ENCODE measurements around the gene VEPH1.

VEPH1 gene

GRCh38 chr3:157479464-157480243 is 23.6 kb downstream of the VEPH1 start:
- no peak for DNase-seq (ENCODE audit: extremely low read depth in 1 of 2, low read depth in 1 of 2)

GRCh38 chr3:157477441-157477840 is 25.8 kb downstream of the VEPH1 start:
- DNase-seq (ENCODE audit: extremely low read depth in 1 of 2, low read depth in 1 of 2) = no peak

- no peak for DNase-seq (ENCODE audit: extremely low read depth in 1 of 2, low read depth in 1 of 2)
These were observed 27.2 kb downstream of the VEPH1 start for GRCh38 chr3:157475921-157476414.

GRCh38 chr3:157472648-157473047 is 30.6 kb downstream of the VEPH1 start:
- DNase-seq (ENCODE audit: extremely low read depth in 1 of 2, low read depth in 1 of 2) = no peak

- DNase-seq (ENCODE audit: extremely low read depth in 1 of 2, low read depth in 1 of 2) = no peak
These were observed 32.2 kb downstream of the VEPH1 start for GRCh38 chr3:157471064-157471463.

GRCh38 chr3:157469561-157470294 is 33.5 kb downstream of the VEPH1 start:
- DNase-seq (ENCODE audit: extremely low read depth in 1 of 2, low read depth in 1 of 2) = no peak

DNA sequence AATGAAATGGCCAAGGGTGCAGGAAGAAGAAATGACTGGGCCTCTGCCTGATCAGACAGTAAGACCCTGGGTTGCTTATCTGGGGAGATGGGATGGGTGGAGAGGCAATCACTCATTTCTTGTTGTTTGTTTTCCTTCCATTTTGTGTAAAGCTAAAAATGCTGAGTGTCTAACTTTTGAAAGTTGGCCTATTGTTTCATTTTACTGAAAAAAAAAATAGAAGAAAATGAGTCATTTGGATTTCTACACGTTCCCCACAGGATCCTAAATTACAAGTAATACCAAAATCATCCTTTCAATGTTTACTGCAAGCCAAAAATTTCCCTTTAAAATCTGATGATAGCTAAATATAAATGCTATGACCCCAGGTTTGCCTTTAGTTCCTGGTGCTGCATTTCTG is 36.0 kb downstream of the VEPH1 start:
- no peak for DNase-seq (ENCODE audit: extremely low read depth in 1 of 2, low read depth in 1 of 2)

DNA sequence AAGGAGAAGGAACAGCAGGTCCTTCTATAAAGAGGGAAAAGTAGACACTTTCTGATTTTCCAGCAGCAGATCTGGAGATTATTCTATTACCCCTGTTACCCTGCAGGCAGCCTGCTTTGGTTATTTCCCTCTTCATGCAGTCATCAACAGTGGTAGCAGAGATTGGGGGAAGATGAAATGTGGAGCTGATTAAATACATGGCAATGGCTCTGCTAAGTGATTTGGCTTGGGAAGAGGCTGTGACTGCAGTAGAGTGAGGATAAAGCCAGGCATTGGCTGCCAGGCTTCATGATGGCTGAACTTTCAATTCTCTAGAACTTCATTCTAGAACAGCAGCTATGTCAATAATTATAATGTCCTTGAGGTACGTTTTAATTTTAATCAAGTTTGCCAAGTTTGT is 37.5 kb downstream of the VEPH1 start:
- no peak for DNase-seq (ENCODE audit: extremely low read depth in 1 of 2, low read depth in 1 of 2)

DNA sequence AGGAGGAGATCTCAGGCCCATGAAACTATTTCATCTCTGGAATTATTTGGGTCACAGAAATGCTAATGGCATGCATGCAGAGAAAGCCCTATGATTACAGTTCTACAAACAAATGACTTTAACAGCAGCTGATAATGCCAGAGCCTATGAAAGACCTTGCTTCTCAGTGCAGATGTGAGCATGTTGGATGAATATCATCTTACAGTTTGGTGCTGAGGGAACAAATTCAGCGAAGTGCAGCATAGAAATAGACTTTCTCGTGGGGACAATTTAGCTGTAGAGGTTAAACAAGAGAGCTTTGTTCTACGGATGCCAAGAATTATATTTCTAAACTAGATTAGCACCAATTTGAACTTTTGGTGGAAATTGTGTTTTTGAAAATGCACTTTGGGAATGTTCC is 38.9 kb downstream of the VEPH1 start:
- no peak for DNase-seq (ENCODE audit: extremely low read depth in 1 of 2, low read depth in 1 of 2)

GRCh38 chr3:157463816-157464215 is 39.4 kb downstream of the VEPH1 start:
- DNase-seq (ENCODE audit: extremely low read depth in 1 of 2, low read depth in 1 of 2) = no peak

GRCh38 chr3:157460253-157460652 is 43.0 kb downstream of the VEPH1 start:
- no peak for DNase-seq (ENCODE audit: extremely low read depth in 1 of 2, low read depth in 1 of 2)

GRCh38 chr3:157459706-157460105 is 43.5 kb downstream of the VEPH1 start:
- DNase-seq (ENCODE audit: extremely low read depth in 1 of 2, low read depth in 1 of 2) = no peak

DNA sequence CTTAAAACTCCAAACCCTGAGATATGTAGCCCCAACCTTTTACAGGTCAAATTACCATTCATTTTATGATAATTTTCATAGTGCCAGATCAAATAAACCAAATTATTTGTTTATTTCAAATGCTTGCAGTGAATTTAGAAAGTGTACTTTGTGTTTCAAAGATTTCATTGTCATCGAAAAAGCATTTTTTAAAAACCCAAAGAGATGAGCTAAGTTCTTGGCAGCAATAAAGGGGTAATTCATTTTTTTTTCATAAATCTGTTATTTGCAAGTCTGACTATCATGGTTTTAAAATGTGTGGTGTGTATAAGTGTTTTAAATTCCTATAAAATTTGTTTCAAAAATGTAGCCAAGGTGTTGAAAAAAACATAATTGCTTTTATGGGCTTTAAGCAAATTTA is 49.4 kb downstream of the VEPH1 start:
- DNase-seq (ENCODE audit: extremely low read depth in 1 of 2, low read depth in 1 of 2) = no peak

DNA sequence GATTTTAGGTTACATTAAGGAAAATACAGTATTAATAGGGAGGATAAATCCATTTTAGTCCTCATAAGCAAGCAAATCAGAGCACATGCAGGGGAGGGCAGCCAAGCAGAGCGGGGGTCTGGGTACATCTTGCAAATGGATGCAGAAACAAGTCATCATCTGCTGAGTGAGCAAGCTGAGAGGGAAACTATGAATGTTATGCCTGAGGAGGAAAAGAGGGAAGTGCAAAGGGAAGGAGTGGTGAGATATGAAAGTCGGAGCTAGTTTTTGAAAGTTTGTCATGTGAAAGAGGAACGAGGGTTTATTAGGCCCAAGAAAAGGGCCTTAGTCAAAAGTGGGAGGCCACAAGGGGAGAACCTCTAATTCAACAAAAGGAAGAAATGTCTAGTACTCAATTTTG is 51.1 kb downstream of the VEPH1 start:
- DNase-seq (ENCODE audit: extremely low read depth in 1 of 2, low read depth in 1 of 2) = no peak

DNA sequence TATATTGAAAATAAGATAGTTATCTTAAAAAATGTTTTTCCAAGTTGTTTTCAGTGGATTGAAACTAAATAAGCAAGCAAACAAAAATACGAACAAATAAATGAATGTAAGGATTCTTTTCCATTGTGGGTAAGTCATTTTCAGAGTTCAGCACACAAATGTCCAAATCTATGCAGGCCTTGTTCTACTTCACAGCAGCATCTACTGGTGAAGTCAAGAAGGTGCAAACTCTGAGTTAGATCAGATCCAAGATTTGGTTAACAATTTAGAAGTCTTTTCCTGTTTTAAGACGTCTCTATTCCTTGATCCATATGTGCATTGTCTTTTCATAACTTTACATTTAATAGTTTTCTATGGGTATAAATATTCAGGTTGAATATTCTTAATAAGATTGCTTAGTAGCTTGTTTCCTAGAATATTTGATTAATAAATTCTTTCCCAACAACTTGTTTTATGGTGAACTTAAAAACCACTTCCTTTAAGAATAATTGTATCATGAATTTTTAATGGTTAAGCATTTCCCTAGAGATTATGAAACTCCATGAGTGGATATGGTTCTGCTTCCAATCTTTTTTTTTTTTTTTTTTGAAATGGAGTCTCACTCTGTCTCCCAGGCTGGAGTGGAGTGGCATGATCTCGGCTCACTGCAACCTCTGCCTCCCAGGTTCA is 56.1 kb downstream of the VEPH1 start:
- no peak for DNase-seq (ENCODE audit: extremely low read depth in 1 of 2, low read depth in 1 of 2)

DNA sequence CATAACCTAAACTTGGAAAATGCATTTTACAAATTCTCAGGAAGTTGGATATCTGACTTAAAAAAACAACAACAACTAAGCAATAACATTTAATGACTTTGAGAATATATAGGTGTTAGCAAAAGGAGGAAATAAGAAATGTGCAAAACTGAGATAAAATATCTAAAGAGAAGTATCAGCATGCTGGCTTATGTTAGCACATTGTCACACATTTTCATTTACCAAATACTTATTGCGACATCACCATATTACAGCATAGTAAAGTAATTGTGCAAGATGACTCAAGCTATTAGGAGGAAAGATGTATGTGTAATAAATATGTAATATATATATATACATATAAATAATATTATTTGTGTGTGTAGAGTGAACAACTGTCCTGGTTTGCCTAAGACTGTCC is 57.4 kb downstream of the VEPH1 start:
- no peak for DNase-seq (ENCODE audit: extremely low read depth in 1 of 2, low read depth in 1 of 2)

GRCh38 chr3:157444797-157445184 is 58.4 kb downstream of the VEPH1 start:
- no peak for DNase-seq (ENCODE audit: extremely low read depth in 1 of 2, low read depth in 1 of 2)

DNA sequence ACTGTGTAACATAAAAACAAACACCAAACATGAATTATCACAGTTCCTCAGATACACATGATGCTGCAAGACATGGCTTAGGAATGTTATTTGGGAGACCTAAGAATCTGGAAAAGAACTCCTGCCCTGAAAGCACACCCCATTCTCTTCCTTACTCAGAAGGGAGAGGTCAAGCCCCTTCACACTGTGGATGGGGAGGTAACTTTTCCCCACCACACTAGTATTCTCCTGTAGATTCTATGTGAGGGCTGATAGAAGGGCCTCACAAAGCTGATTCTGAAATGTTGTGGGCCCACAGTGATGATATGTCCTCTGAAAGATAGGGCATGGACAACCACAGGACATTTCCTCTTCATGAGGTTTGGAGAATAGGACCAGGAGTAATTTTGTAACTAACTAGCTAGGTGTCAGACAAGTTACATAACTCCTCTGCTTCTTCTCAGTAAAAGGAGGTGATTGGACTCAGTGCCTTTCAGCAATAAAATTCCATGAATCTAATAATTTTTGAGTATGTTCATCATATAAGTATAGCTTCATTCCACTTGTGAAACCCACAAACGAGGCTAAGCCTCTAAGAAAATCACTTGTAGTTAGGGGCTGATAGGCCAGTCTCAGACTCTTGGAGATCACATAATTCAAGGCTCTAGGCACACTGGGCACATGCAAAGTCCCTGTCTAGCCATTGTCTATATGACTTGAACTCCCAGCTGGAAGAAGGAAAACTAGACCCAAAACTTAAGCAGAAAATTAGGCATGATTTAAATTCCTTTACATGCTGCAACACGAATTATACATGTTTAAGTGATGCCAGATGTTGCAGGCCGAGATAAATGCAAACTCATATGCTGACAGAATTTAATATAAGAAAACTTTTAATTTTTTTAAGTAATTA is 59.1 kb downstream of the VEPH1 start:
- no peak for DNase-seq (ENCODE audit: extremely low read depth in 1 of 2, low read depth in 1 of 2)

DNA sequence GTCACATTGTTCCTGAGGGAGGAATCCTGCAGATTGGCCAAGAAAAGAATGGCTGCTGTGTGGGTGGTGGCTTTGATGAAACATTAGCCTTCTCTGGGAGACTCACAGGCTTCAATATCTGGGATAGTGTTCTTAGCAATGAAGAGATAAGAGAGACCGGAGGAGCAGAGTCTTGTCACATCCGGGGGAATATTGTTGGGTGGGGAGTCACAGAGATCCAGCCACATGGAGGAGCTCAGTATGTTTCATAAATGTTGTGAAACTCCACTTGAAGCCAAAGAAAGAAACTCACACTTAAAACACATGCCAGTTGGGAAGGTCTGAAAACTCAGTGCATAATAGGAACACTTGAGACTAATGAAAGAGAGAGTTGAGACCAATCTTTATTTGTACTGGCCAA is 60.5 kb downstream of the VEPH1 start:
- no peak for DNase-seq (ENCODE audit: extremely low read depth in 1 of 2, low read depth in 1 of 2)

DNA sequence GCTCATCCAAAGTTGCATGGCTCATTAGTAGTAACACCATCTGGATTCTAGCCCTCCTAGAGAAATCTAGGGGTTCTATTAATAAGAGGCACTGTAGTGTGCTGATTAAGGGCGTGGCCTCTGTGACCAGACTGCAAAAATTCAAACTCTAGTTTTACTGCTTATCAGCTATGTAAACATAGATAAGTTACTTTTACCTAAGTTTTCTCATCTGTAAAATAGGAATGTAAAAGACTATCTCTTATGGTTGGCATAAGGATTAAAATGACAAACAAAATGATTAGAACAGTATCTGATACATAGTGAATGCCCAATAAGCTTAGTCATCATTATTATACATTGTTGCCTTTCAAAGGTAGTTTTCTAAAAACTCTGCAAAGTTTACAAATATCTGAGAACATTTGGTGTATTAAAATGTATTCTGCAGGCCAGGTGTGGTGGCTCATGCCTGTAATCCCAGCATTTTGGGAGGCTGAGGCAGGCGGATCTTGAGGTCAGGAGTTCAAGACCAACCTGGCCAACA is 62.1 kb downstream of the VEPH1 start:
- no peak for DNase-seq (ENCODE audit: extremely low read depth in 1 of 2, low read depth in 1 of 2)

Data from stimulated activated CD8-positive, alpha-beta memory T cell treated with anti-CD3 and anti-CD28 coated beads, Interleukin-7, amount 100 ng/mL, for 48 hours (primary cell).